ENCODE results near the gene CD93. TPM values are rescaled to one million over a fixed set of nuclear protein-coding genes. Genes with fewer than 3 reads are reported as not detected.

Gene CD93
- total RNA-seq, 2 donors from 2014 or later = 99.2 to 163 TPM

GRCh38 chr20:23081263-23081819 lies 4.8 kb downstream of the CD93 start:
- no peak for TF ChIP-seq CTCF (IDR thresholded peaks at IDR 0.05)
- ATAC-seq (ENCODE audit: insufficient number of reproducible peaks, low FRiP score, low read depth) = no peak
- Histone ChIP-seq H3K27ac (no peak overlapping the region), H3K4me3 (peak overlapping the region; percentile 61), H3K4me1 (ENCODE audit: control insufficient read depth in 1 of 2, low read depth in 2 of 2) (peaks cover 13 to 62% of the 10 kb centered on the region in 2 donors), H3K27me3 (replicated peaks; ENCODE audit: insufficient read depth) (no peaks in the 10 kb centered on the region), H3K9me3 (no peaks in the 10 kb centered on the region), H3K36me3 (no peaks in the 10 kb centered on the region)
- no peak for DNase-seq (ENCODE audit: low spot score)

- Histone ChIP-seq H3K4me1 (ENCODE audit: control insufficient read depth in 1 of 2, low read depth in 2 of 2) (peaks cover 8 to 55% of the 10 kb centered on the region in 2 donors), H3K27ac (no peak overlapping the region), H3K27me3 (replicated peaks; ENCODE audit: insufficient read depth) (no peaks in the 10 kb centered on the region), H3K36me3 (no peaks in the 10 kb centered on the region), H3K9me3 (no peaks in the 10 kb centered on the region), H3K4me3 (no peak overlapping the region)
- DNase-seq (ENCODE audit: low spot score) = no peak
- no peak for TF ChIP-seq CTCF (IDR thresholded peaks at IDR 0.05)
- no peak for ATAC-seq (ENCODE audit: insufficient number of reproducible peaks, low FRiP score, low read depth)
These were observed 5.6 kb downstream of the CD93 start for GRCh38 chr20:23080521-23080920.

GRCh38 chr20:23079926-23080325 lies 6.2 kb downstream of the CD93 start:
- no peaks in the 10 kb centered on the region for H3K27me3 ChIP-seq (replicated peaks; ENCODE audit: insufficient read depth)
- no peak for TF ChIP-seq CTCF (IDR thresholded peaks at IDR 0.05)
- ATAC-seq (ENCODE audit: insufficient number of reproducible peaks, low FRiP score, low read depth) (no peak), DNase-seq (ENCODE audit: low spot score) (no peak)
- no peaks in the 10 kb centered on the region for H3K36me3 ChIP-seq
- H3K4me3 ChIP-seq = no peak overlapping the region
- H3K9me3 ChIP-seq = no peaks in the 10 kb centered on the region
- peaks cover 8 to 49% of the 10 kb centered on the region in 2 donors for H3K4me1 ChIP-seq (ENCODE audit: control insufficient read depth in 1 of 2, low read depth in 2 of 2)
- H3K27ac ChIP-seq = no peak overlapping the region

- TF ChIP-seq CTCF (IDR thresholded peaks at IDR 0.05) = no peak
- Histone ChIP-seq H3K9me3 (no peaks in the 10 kb centered on the region), H3K27ac (no peak overlapping the region), H3K4me1 (ENCODE audit: control insufficient read depth in 1 of 2, low read depth in 2 of 2) (peaks cover 8 to 39% of the 10 kb centered on the region in 2 donors), H3K36me3 (no peaks in the 10 kb centered on the region), H3K4me3 (no peak overlapping the region), H3K27me3 (replicated peaks; ENCODE audit: insufficient read depth) (no peaks in the 10 kb centered on the region)
- DNase-seq (ENCODE audit: low spot score) (no peak), ATAC-seq (ENCODE audit: insufficient number of reproducible peaks, low FRiP score, low read depth) (no peak)
These were observed 7.1 kb downstream of the CD93 start for GRCh38 chr20:23079016-23079351.

DNA sequence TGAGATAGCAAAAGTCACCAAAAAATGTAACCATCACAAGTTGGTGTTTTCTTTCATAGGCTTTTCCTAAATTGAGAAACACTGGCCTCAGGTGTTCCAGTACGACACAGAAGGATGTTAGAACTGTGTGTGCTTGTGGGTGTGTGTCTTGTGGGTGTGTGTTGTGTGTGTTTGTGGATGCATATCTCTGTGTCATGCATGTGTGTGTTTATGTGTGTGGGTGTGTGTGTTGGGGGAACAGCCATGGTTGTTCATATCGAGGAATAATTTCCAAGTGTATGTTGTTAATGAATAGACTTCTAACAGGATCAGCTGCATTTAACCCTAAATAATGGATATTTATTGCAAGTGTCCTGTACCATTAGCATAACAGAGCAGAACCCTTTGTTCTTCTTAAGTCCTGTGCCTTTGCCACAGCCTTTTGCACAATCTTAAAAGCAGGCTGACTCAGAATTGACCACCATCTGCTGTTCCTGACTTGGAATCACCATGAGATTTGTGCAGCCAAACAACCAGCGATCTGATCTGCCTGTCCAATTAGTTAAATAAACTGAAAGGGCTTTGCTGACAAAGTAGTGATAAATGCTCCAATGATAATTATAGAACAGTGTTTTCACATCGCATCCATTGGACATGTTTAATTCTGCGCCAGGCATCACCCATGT lies 7.6 kb downstream of the CD93 start:
- no peak overlapping the region for H3K4me3 ChIP-seq
- H3K27ac ChIP-seq = no peak overlapping the region
- peaks cover 8 to 35% of the 10 kb centered on the region in 2 donors for H3K4me1 ChIP-seq (ENCODE audit: control insufficient read depth in 1 of 2, low read depth in 2 of 2)
- DNase-seq (ENCODE audit: low spot score) = no peak
- H3K36me3 ChIP-seq = no peaks in the 10 kb centered on the region
- no peaks in the 10 kb centered on the region for H3K9me3 ChIP-seq
- ATAC-seq (ENCODE audit: insufficient number of reproducible peaks, low FRiP score, low read depth) = no peak
- TF ChIP-seq CTCF (IDR thresholded peaks at IDR 0.05) = no peak
- no peaks in the 10 kb centered on the region for H3K27me3 ChIP-seq (replicated peaks; ENCODE audit: insufficient read depth)
